Panc1 (cell line): ENCODE data around the gene TMC4.

Experiments
- CTCF ChIP-seq: fragments of 450-650 bp; IDR thresholded peaks from 2 replicates; pipeline ENCODE4 v1.5.1; 2017; ENCODE audit warnings: mild to moderate bottlenecking
- POLR2AphosphoS5 ChIP-seq: IDR thresholded peaks from 2 replicates; pipeline ENCODE4 v1.6.1; 2012; ENCODE audit warnings: mild to moderate bottlenecking, low read depth, low read length, moderate library complexity
- REST ChIP-seq, 2 experiments: IDR thresholded peaks; 2 replicates each; pipeline ENCODE4 v1.6.1; 2011 to 2012; ENCODE audit warnings: low read depth in 2 of 2, control low read depth in 1 of 2, low read length in 1 of 2, mild to moderate bottlenecking in 1 of 2, moderate library complexity in 1 of 2; ENCODE audit not compliant: insufficient read depth in 1 of 2
- SIN3A ChIP-seq: IDR thresholded peaks from 2 replicates; pipeline ENCODE4 v1.6.1; 2012; ENCODE audit warnings: low read depth, mild to moderate bottlenecking, low read length, moderate library complexity, borderline replicate concordance; ENCODE audit not compliant: insufficient read depth
- TCF7L2 ChIP-seq: IDR thresholded peaks from 2 replicates; pipeline ENCODE4 v1.6.1; 2011; ENCODE audit warnings: mild to moderate bottlenecking, low read depth, low read length, inconsistent platforms

- no peak for TF ChIP-seq CTCF
- TF ChIP-seq POLR2AphosphoS5, result no peak
- TF ChIP-seq SIN3A, result no peak
- TF ChIP-seq REST (IDR thresholded peaks at IDR 0.05; ENCODE audit: insufficient read depth in 1 of 2, low read depth in 2 of 2, low read length in 1 of 2), result no peak
- TF ChIP-seq TCF7L2, result no peak
Observed at GRCh38 chr19:54147676-54148075, 25.3 kb downstream of the TMC4 start.
